HG02588 (cell line): ENCODE results near the gene USP20.
A peak's percentile ranks its signal among the peaks of the same experiment; 100 is the strongest.

Experiments used
- ATAC-seq: cut with Tn5 transposase; IDR thresholded peaks from one replicate; pipeline ENCODE4 v1.9.1; 2021; ENCODE audit warnings: mild to moderate bottlenecking, moderate library complexity; ENCODE audit not compliant: unreplicated experiment

USP20 gene

DNA sequence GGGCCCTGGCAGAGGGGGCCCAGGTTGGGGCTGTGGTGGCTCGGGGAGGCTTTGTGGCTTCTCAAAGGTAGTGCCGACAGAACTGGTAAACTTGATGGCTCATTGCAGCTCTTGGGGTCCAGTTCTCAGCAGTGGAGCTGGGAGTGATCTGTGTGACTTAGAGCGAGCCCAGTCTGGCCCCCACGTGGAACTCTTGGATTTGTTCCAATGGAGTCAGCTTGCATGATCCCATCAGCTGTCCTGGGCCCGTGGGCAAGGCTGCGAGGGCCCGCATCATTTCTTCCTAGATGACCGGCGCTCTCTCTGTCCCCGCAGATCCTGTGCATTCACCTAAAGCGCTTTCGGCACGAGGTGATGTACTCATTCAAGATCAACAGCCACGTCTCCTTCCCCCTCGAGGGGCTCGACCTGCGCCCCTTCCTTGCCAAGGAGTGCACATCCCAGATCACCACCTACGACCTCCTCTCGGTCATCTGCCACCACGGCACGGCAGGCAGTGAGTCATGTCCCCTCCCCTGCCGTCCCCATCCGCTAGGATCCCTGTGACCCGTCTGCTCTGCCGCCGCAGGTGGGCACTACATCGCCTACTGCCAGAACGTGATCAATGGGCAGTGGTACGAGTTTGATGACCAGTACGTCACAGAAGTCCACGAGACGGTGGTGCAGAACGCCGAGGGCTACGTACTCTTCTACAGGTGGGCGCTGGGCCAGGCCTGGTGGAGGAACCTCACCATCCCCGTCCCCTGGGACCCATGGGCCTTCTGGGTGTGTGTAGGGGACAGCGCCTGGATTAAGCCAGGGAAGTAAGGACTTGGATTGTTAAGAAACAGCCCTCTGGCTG lies 39.2 kb downstream of the USP20 start:
- ATAC-seq: no peak

- no peak for ATAC-seq
Measured at GRCh38 chr9:129875181-129875611, 39.9 kb downstream of the USP20 start.

DNA sequence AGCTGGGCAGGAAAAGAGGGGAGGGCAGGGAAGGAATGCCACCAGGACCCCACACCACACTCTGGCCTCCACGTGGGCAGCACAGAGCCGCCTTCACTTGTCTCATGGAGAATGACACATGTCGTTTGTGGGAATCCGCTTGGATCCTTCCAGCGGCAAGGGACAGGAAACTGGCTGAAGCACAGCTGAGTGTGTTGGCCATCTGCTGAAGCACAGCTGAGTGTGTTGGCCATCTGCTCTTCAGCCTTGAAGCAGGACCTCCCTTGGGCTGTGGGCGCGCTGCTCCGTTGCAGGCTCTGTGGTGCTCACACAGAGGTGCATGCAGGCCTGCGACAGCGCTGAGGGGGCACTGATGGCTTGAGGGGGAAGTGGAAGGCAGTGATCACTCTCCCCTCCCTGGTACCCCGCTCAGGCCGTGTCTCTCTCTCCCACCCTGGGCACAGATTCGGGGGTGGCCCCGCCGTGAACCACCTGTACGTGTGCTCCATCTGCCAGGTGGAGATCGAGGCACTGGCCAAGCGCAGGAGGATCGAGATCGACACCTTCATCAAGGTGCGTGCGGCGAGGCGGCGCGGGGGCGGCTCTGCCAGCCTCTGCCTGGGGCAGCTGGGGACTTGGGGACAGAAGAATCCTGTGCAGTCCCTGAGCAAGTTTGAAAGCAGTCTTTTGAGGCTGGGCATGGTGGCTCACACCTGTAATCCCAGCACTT lies 40.6 kb downstream of the USP20 start:
- no peak for ATAC-seq

GRCh38 chr9:129876815-129877214 lies 41.6 kb downstream of the USP20 start:
- no peak for ATAC-seq

GRCh38 chr9:129878291-129878690 lies 43.0 kb downstream of the USP20 start:
- no peak for ATAC-seq

- no peak for ATAC-seq
Measured at GRCh38 chr9:129879103-129879699, 43.9 kb downstream of the USP20 start.

DNA sequence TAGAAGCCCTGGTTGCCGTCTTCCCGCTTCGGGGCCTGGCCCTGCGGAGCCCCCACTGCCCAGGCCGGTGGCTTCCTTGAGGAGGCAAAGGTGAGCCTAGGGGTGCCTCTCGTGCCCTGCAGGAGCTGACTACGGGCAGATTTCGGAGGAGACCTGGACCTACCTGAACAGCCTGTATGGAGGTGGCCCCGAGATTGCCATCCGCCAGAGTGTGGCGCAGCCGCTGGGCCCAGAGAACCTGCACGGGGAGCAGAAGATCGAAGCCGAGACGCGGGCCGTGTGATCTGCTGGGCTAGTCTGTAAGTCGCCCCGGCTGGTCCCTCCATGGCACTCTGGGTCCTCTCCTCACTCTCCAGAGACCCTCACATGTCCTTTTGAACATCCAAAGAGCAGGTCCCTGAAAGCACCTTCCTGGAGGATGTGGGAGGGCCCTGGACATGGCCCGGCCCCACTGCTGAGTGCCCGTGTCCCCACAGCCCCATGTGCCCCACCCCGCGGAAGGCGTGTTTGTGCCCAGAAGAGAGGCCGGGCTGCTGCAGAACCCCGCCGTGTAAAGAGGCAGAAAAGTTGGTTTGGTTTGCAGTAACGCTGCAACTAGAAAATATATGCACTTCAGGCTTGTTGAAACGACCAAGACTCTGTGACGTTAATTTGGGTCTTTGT lies 44.9 kb downstream of the USP20 start:
- ATAC-seq: no peak

DNA sequence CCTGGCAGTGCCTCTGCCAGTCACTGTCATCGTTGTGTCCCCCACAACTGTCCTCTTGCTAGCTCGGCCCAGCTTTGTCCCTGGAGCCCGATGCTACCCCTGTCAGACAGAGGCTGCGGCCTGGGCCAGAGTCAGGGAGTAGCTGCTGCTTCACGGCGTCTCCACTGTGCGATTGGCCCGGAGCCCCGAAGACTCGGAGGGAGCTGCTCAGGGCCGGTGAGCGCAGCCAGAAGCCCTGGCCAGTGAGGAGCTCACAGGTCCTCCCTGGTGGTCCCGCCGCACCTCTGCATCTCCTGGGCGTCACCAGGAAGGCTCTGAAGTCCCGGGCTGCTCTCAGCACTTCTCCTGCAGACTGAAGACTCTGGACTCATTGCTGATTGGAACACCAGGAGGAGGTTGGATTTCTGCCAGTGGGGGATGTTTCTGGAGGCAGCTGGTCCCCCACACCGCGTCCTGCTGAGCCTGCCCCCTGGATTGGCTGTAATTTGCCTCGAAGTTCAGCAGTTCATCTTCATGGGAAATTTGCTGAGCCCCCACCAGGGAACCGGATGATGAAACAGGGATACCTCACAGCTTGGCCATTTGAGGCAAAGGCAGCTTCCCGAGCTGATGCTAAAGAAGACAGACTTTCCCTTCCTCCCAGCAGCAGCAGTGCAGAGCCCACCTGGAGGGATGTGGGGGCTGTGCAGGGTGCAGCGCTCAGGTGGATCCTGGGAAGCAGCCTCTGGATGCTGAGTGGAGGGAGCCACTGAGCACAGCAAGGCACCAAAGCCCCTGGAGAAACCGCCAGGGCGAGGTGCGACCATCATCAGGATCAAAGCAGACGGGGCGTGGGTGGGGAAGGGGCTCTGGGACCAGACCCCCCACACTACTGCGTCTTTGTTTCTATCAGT lies 45.6 kb downstream of the USP20 start:
- no peak for ATAC-seq

- no peak for ATAC-seq
Measured at GRCh38 chr9:129881547-129882324, 46.5 kb downstream of the USP20 start.

- no peak for ATAC-seq
Measured at GRCh38 chr9:129884220-129885017, 49.2 kb downstream of the USP20 start.

GRCh38 chr9:129885018-129885669 lies 49.9 kb downstream of the USP20 start:
- no peak for ATAC-seq

GRCh38 chr9:129885670-129886106 lies 50.4 kb downstream of the USP20 start:
- peak; percentile 25 for ATAC-seq

GRCh38 chr9:129886226-129887174 lies 51.2 kb downstream of the USP20 start:
- ATAC-seq: no peak

DNA sequence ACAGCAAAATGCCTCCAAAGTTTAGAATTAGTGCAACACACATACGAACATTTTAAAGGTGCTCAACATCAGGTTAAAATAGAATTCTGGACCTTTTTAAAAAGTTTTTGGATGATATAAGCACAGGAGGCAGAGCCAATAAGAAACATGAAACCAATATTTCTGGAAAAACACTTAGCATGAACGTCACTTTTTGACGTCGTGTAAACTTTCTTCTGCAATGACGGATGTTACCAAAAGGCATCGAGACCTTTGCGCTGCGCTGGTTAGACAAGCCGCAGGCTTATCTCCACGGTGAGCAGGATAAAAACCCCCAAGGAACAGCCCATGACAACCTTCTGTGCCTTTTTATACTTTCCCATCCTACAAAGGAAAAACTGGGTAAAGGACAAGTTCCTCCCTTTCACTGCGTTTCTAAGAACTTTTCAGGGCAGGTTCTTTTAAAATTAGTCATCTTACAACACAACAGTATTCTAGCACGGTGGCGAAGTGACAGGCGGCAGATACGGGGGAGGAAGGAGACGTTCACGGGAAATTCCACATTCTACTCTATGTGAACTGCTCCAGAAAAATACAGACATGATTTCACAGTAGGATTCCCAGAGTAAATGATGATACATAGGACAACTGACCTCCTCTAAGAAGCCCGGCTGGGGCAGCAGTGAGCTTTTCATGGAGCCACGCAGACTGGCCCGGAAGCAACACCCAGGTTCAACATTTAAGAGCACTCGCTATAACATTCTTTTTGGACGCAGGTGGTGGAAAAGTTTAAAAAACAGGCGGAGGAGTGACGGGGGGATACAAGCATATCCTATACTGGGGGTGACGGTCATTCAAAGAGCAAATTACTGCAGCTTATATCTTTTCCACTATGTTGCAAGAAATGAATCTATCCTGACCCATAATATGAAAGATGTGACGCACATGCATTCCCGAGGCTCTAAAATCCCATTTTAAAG lies 52.4 kb downstream of the USP20 start:
- no peak for ATAC-seq

DNA sequence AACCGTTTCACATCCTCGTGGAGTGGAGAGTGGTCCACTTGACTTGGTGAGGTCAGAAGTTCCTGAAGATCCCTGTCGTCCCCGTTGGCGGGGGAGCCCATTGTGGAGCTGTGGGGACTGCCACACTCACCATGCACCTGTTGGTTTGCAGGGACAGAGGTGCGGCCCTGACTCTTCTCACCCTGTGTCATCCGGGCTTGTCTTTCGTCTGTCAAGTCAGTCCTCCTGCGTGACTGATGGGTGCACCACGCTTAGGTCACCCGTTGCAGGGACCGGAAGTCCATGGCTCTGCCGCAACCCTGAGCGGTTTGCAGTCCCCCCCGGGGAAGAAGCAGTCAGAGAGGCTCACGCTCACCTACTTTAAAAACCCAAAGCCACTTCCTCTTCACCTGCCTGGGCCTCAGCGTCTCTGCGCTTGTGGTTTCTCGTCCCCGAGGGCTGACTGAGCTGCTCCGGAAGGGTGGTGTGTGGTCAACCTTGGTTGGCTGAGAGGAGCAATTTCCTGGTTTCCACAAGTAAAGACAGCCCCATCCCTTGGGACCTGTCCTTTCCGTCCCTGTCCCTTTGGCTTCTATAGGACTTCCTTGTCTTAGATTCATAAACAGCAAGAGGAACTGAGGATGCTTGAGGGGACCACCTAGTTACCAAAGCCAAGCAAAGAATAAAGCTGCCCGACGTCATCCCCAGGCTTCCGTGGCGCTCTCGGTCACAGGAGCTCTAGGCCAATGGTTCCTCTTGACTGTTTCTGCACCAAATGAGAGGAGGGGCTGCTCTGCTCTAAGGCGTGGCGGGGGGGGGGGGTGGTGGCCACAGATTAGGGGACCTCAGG lies 53.2 kb downstream of the USP20 start:
- peak; percentile 55 for ATAC-seq
